K562 (cell line): Measurements from ENCODE around the gene ROPN1B.
"Not testable (repeated sequence)": the region's sequence is repeated elsewhere in the genome, so short reads cannot be mapped to it uniquely, and the experiment has no call there.

Source experiments
- FOXM1 ChIP-seq, 2 experiments: fragments of 450-650 bp in 1 of 2; sonication (generic) in 1 of 2; formaldehyde crosslinking in 1 of 2; IDR thresholded peaks; 2 replicates each; pipeline versions ENCODE4 v1.6.1 to v1.9.0; 2017 to 2022; ENCODE audit warnings: low read depth in 2 of 2, mild to moderate bottlenecking in 2 of 2, missing genetic modification reagents in 1 of 2, moderate library complexity in 1 of 2
- PATZ1 ChIP-seq: fragments of 250-450 bp; sonication (Bioruptor Pico); IDR thresholded peaks from 2 replicates; pipeline ENCODE4 v1.5.0; 2020; ENCODE audit warnings: mild to moderate bottlenecking, borderline replicate concordance
- RAD51 ChIP-seq: fragments of 450-650 bp; IDR thresholded peaks from 2 replicates; pipeline ENCODE4 v1.7.1; 2016; ENCODE audit warnings: low read depth, mild to moderate bottlenecking, borderline replicate concordance
- TBP ChIP-seq: optimal IDR thresholded peaks from 2 replicates; pipeline ENCODE3; 2011; ENCODE audit warnings: low read depth, low read length, improper control_type of control experiment
- ZNF274 ChIP-seq: IDR thresholded peaks from 2 replicates; pipeline ENCODE4 v1.6.1; 2011; ENCODE audit warnings: low read depth, mild to moderate bottlenecking, low read length, moderate library complexity, borderline replicate concordance

- not testable (repeated sequence) for TF ChIP-seq RAD51; TBP; FOXM1 (IDR thresholded peaks at IDR 0.05; ENCODE audit: low read depth); FOXM1 (CRISPR knock-in tag; IDR thresholded peaks at IDR 0.05; ENCODE audit: low read depth); ZNF274; PATZ1
These were observed 3.3 kb downstream of the ROPN1B start for GRCh38 chr3:125971997-125972944.
